Stimulated activated CD8-positive, alpha-beta memory T cell treated with anti-CD3 and anti-CD28 coated beads, Interleukin-4, amount 100 ng/mL, for 1 hour (primary cell): Measurements from ENCODE around the gene KNOP1.
"Not testable (repeated sequence)": the region's sequence is repeated elsewhere in the genome, so short reads cannot be mapped to it uniquely, and the experiment has no call there.

Experiments used
- DNase-seq, 2 donors: peaks; one replicate each; pipeline ENCODE4 v3.0.0-alpha.2; 2020; ENCODE audit warnings: low read depth in 2 of 2, low spot score in 1 of 2

Gene KNOP1

DNA sequence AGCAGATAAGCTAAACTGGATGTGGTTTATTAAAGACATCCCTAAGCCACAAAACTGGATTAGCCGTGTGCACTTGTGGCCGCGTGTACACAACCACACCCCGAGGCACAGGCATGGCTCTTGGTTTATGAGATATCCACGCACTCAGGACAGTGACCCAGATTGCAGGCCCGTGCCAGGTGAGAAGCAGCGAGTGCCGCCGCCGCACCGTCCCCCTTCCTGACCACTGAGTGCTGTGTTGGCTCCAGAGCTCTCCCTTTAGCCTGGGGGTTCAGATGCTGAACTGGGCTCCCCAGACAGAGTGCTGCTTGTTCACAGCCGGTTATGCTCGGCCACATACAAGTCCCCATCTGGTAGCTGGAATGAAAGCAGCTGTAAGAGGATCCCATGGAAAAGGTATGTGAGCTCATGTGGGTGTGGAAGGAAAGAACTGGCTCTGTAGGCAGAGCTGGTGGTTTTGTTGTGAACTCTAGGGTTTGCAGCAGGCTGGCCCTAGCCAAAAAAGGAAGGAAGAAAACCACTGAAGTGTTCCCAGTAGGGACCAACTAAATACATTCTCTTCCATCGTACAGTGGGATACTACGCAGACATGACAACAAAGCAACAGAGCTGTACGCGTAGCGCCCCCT lies 29.5 kb downstream of the KNOP1 start:
- no peak for DNase-seq

- no peak for DNase-seq
Observed at GRCh38 chr16:19687279-19687678, 30.7 kb downstream of the KNOP1 start.

DNA sequence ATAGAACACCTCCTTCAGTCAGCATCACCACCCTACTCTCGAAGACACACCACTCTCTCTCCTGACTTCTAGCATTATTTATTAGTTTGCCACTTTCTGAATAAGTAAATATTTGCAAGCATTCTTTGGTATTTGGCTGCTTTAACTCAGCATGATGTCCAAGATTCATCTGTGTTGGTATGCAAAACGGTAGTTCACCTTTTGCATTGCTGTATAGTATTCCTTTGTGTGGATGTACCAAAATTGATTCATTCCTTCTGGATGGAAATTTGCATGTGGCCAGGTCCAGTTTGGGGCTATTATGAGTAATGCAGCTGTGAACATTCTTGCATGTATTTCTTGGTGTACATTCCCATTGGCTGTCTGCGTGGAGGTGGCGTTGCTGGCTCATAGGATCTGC lies 32.9 kb downstream of the KNOP1 start:
- no peak for DNase-seq

DNA sequence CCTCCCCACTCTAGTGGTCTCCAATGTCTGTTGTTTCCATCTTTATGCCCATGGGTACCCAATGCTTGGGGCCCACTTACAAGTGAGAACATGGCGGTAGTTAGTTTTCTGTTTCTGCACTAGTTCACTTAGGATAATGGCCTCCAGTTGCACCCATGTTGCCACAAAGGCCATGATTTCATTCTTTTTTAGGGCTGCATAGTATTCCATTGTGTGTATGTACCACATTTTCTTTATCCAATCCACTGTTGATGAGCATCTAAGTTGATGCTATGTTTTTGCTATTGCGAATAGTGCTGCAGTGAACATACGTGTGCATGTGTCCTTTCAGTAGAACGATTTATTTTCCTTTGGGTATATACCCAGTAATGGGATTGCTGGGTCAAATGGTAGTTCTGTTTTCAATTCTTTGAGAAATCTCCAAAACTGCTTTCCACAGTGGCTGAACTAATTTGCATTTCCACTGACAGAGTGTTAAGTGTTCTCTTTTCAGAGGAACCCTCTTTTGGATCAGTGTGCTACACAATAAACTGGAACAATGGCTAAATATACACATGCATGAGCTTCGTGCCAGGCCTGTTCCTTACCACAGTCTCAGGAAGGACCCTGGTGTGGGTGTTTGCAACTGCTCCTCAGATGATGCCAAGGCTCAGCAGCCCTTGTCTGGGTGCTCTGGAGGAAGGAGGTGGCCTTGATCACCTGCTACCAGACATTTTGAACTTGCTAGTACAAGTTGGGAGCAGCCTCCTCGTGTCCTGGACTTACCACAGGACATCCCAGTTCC lies 34.4 kb downstream of the KNOP1 start:
- DNase-seq, result no peak

- no peak for DNase-seq
Observed at GRCh38 chr16:19681637-19682036, 36.4 kb downstream of the KNOP1 start.

DNA sequence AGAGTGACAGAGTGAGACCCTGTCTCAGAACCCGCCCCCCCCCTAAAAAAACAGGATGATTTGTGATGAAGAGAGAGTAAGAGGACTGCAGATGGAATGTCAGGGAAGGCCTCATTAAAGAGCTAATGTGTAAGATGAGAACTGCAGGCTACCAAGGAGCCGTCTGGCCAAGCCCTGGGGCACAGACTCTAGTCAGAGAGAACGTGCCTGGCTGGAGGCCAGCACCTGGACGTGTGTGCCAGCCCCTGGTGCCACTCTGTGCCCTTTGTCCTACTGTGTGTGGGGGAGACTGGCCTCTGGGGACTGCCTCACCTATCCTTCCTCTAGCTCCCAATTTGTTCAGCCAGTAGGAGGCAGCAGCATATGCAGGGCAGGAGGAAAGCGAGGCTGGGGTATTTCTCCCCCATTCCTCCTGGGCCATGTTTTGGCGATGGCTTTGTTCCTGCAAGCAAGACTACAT lies 37.1 kb downstream of the KNOP1 start:
- no peak for DNase-seq

- DNase-seq, result not testable (repeated sequence)
Observed at GRCh38 chr16:19679281-19679680, 38.7 kb downstream of the KNOP1 start.

- DNase-seq, result no peak
Observed at GRCh38 chr16:19678804-19679203, 39.2 kb downstream of the KNOP1 start.

DNA sequence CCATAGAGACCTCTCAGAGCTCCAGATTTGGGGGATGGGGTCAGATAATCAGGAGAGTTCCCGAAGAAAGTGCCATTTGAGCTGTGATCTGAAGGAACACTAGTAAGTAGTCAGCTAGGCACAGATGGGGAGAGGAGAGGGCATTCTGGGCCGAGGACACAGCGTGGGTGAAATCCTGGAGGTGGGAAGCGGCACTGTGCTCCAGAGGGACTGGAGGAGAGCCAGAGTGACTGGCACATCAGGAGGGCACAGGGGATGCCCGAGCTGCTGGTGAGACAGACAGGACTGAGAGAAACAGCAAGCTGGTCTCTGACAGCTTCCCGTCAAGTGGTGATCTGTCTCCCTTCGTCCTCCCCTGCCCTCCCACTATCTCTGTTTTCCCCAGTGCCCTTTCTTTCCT lies 40.6 kb downstream of the KNOP1 start:
- no peak for DNase-seq

GRCh38 chr16:19674485-19674884 lies 43.5 kb downstream of the KNOP1 start:
- DNase-seq, result no peak

DNA sequence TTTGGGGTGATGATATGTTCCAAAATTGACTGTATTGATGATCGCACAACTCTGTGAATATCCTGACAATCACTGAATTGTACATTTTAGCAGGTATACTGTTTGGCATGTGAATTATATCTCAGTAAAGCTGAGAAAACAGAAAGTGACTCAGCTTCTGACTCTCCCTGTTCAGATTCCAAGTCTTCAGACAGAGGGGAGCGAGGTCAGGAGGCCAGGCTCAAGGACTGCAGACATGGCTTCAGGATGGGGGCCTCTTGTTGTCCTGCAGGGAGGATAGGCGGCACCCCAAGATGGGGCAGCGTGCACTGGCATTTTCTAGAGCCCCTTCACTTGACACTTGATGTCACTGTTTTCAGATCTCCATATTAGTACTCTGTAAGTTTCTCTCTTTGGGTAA lies 45.6 kb downstream of the KNOP1 start:
- no peak for DNase-seq

DNA sequence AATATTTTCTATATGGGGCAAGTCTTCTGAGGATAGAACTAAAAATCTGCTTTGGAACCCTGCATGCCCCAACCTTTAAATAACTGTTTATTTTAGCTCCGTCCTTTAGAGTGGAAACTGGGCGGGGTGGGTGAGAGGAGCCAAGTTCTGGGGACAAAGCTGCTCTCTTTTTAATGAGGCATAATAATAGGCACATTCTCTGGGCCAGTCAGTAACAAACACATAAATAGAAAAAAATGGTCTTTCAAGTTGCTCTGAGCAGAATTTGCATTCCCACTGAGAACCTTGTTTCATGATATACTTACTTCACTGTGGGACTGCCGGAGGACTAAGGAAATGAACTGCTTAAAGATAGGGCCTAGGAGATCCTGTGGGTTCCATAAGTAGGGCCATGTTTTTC lies 51.5 kb downstream of the KNOP1 start:
- DNase-seq, result no peak

DNA sequence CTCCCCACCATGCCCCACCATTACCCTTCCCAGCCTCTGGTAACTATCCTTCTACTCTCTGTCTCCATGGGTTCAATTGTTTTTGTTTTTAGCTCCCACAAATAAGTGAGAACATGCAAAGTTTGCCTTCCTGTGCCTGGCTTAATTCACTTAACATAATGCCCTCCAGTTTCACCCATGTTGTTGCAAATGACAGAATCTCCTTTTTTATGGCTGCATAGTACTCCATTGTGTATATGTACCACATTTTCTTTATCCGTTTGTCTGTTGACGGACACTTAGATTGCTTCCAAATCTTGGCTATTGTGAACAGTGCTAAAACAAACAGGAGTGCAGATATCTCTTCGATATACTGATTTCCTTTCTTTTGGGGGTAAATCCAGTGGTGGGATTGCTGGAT lies 52.7 kb downstream of the KNOP1 start:
- DNase-seq, result not testable (repeated sequence)

DNA sequence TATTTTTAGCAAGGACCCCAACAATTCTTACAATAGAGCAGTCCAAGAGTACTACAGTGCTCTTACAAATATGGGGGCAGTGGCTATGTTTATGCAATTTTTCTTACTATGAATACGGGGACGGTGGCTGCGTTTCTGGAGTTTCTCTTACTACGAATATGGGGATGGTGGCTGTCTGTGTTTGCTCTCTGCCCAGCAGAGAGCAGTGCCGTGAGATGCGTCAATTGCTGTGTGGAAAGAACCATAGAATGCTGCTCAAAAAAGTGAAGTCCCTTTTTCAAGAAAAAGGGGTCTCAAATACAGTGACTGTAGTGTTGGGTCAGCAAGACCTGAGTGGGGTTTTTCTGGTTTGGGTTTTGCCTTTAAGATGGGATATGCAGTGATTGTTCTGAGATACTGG lies 53.9 kb downstream of the KNOP1 start:
- no peak for DNase-seq

DNA sequence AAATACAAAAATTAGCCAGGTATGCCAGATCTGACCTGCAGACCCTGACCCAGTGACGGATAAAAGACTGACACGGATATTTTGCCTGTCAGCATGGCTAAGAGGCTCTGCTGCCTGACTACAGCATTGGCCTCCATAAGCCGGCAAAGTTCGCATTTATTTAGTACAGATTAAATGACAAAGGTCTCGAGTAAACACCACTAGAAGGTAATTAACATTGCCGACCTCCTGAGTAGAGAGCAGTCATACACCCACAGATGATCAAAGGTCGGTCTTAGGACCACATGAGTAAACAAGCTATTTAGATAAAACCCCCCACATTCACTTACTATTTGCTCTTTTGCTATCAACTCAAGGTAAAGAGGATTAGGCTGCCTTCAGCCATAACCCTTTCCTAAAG lies 55.7 kb downstream of the KNOP1 start:
- DNase-seq, result no peak

GRCh38 chr16:19660432-19660831 lies 57.6 kb downstream of the KNOP1 start:
- DNase-seq, result no peak

DNA sequence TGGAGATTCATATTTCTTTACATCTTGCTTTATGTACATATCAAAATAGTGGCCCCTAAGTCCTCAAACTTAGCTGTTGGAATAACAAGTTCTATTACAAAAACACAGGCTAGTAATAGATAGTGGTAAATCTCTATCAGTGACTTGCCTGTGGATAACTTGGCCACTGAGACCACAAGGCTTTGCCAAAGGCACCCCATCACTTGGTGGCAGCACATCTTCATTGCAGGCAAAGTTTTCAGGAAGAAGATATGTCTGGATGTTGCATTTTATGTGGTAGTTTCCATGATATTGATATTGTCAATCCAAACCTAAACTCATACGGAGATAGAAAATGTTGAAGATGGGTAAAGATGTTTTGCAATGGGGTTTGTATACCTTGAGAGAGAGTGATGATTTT lies 58.5 kb downstream of the KNOP1 start:
- no peak for DNase-seq

- no peak for DNase-seq
Observed at GRCh38 chr16:19657831-19658230, 60.2 kb downstream of the KNOP1 start.

GRCh38 chr16:19655242-19655777 lies 62.7 kb downstream of the KNOP1 start:
- DNase-seq, result no peak

- DNase-seq, result no peak
Observed at GRCh38 chr16:19654147-19654546, 63.9 kb downstream of the KNOP1 start.
